Measurements from ENCODE around the gene DLGAP1. TPM values are rescaled to one million over a fixed set of nuclear protein-coding genes. Genes with fewer than 3 reads are reported as not detected.

DLGAP1 gene
- total RNA-seq, 6 experiments from 2014 or later = 0.19 to 1.3 (median 0.62) TPM

GRCh38 chr18:4254840-4255239 lies 200.3 kb downstream of the DLGAP1 start:
- no peak for TF ChIP-seq CTCF (IDR thresholded peaks at IDR 0.05)
- H3K27me3 Mint-ChIP-seq (ENCODE audit: insufficient read depth) = no peaks in the 10 kb centered on the region
- no peak for DNase-seq
- no peak overlapping the region for H3K4me3 Mint-ChIP-seq
- H3K9me3 Mint-ChIP-seq = peaks cover 64% of the 10 kb centered on the region
- no peaks in the 10 kb centered on the region for H3K4me1 Mint-ChIP-seq (ENCODE audit: low read depth)
- H3K36me3 Mint-ChIP-seq (ENCODE audit: low read depth) = no peaks in the 10 kb centered on the region
- no peak overlapping the region for H3K27ac Mint-ChIP-seq

GRCh38 chr18:4252829-4253228 lies 202.3 kb downstream of the DLGAP1 start:
- no peak overlapping the region for H3K4me3 Mint-ChIP-seq
- TF ChIP-seq CTCF (IDR thresholded peaks at IDR 0.05) = no peak
- H3K9me3 Mint-ChIP-seq = peaks cover 77% of the 10 kb centered on the region
- DNase-seq = no peak
- no peaks in the 10 kb centered on the region for H3K36me3 Mint-ChIP-seq (ENCODE audit: low read depth)
- no peaks in the 10 kb centered on the region for H3K4me1 Mint-ChIP-seq (ENCODE audit: low read depth)
- H3K27ac Mint-ChIP-seq = no peak overlapping the region
- no peaks in the 10 kb centered on the region; the same call in 1 of the 2 replicates for H3K27me3 Mint-ChIP-seq (ENCODE audit: insufficient read depth)

GRCh38 chr18:4251873-4252272 lies 203.2 kb downstream of the DLGAP1 start:
- no peak for DNase-seq
- H3K4me3 Mint-ChIP-seq = no peak overlapping the region
- H3K4me1 Mint-ChIP-seq (ENCODE audit: low read depth) = no peaks in the 10 kb centered on the region
- TF ChIP-seq CTCF (IDR thresholded peaks at IDR 0.05) = no peak
- peaks cover 2% of the 10 kb centered on the region; the same call in 1 of the 2 replicates for H3K36me3 Mint-ChIP-seq (ENCODE audit: low read depth)
- H3K9me3 Mint-ChIP-seq = peaks cover 78% of the 10 kb centered on the region
- no peaks in the 10 kb centered on the region; the same call in 1 of the 2 replicates for H3K27me3 Mint-ChIP-seq (ENCODE audit: insufficient read depth)
- H3K27ac Mint-ChIP-seq = no peak overlapping the region

- TF ChIP-seq CTCF (IDR thresholded peaks at IDR 0.05) = no peak
- Mint-ChIP-seq H3K4me1 (ENCODE audit: low read depth) (no peaks in the 10 kb centered on the region), H3K27ac (no peak overlapping the region), H3K9me3 (peaks cover 78% of the 10 kb centered on the region), H3K36me3 (ENCODE audit: low read depth) (peaks cover 5% of the 10 kb centered on the region; the same call in 1 of the 2 replicates), H3K4me3 (no peak overlapping the region), H3K27me3 (ENCODE audit: insufficient read depth) (no peaks in the 10 kb centered on the region; the same call in 1 of the 2 replicates)
- DNase-seq = no peak
Observed at GRCh38 chr18:4251206-4251605, 203.9 kb downstream of the DLGAP1 start.

GRCh38 chr18:4250141-4250540 lies 205.0 kb downstream of the DLGAP1 start:
- Mint-ChIP-seq H3K27me3 (ENCODE audit: insufficient read depth) (no peaks in the 10 kb centered on the region; the same call in 1 of the 2 replicates), H3K9me3 (peaks cover 78% of the 10 kb centered on the region), H3K27ac (no peak overlapping the region), H3K4me1 (ENCODE audit: low read depth) (no peaks in the 10 kb centered on the region), H3K4me3 (no peak overlapping the region), H3K36me3 (ENCODE audit: low read depth) (peaks cover 5% of the 10 kb centered on the region; the same call in 1 of the 2 replicates)
- TF ChIP-seq CTCF (IDR thresholded peaks at IDR 0.05) = no peak
- DNase-seq = no peak

GRCh38 chr18:4248686-4249085 lies 206.4 kb downstream of the DLGAP1 start:
- H3K4me3 Mint-ChIP-seq = no peak overlapping the region

More at GRCh38 chr18:4248686-4249085, 206.4 kb downstream of the DLGAP1 start:
- Mint-ChIP-seq H3K27me3 (ENCODE audit: insufficient read depth) (no peaks in the 10 kb centered on the region; the same call in 1 of the 2 replicates), H3K4me1 (ENCODE audit: low read depth) (no peaks in the 10 kb centered on the region), H3K9me3 (peaks cover 72% of the 10 kb centered on the region), H3K36me3 (ENCODE audit: low read depth) (peaks cover 5% of the 10 kb centered on the region; the same call in 1 of the 2 replicates), H3K27ac (no peak overlapping the region)
- DNase-seq = no peak
- TF ChIP-seq CTCF (IDR thresholded peaks at IDR 0.05) = no peak

All from HFFc6 (cell line).